ENCODE results near the gene KYNU. TPM values are rescaled to one million over a fixed set of nuclear protein-coding genes. Genes with fewer than 3 reads are reported as not detected.
A peak's percentile ranks its signal among the peaks of the same experiment; 100 is the strongest.

Gene KYNU
- total RNA-seq, 1 donor from 2014 or later, result 0.53 TPM

DNA sequence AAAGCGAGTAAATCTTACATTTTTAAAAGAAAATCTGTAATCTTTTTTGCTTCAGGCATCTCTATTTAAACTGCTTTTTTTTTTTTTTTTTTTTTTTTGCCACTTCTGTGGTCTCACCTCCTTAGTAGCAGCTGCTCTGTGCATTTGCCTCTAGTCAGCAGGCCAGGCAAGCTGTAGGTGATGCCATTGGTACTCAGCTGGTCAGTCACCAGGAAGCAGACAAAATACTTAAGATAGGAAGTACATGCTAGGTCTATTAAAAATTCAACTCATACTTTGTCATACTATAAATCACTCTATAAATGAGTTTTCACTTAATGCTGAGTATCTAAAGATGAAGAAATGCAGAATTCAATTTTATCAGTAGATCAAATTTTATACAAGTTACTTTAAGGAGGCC is 83.7 kb downstream of the KYNU start:
- Mint-ChIP-seq H3K27ac (no peak overlapping the region), H3K9me3 (peaks cover 7% of the 10 kb centered on the region), H3K4me1 (ENCODE audit: unreplicated experiment) (no peaks in the 10 kb centered on the region), H3K36me3 (no peaks in the 10 kb centered on the region), H3K27me3 (no peaks in the 10 kb centered on the region), H3K4me3 (no peak overlapping the region)
- TF ChIP-seq, protein P1, sequence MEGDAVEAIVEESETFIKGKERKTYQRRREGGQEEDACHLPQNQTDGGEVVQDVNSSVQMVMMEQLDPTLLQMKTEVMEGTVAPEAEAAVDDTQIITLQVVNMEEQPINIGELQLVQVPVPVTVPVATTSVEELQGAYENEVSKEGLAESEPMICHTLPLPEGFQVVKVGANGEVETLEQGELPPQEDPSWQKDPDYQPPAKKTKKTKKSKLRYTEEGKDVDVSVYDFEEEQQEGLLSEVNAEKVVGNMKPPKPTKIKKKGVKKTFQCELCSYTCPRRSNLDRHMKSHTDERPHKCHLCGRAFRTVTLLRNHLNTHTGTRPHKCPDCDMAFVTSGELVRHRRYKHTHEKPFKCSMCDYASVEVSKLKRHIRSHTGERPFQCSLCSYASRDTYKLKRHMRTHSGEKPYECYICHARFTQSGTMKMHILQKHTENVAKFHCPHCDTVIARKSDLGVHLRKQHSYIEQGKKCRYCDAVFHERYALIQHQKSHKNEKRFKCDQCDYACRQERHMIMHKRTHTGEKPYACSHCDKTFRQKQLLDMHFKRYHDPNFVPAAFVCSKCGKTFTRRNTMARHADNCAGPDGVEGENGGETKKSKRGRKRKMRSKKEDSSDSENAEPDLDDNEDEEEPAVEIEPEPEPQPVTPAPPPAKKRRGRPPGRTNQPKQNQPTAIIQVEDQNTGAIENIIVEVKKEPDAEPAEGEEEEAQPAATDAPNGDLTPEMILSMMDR (conservative IDR thresholded peaks at IDR 0.05), result no peak
- no peak for DNase-seq (ENCODE audit: extremely low spot score, unreplicated experiment)

DNA sequence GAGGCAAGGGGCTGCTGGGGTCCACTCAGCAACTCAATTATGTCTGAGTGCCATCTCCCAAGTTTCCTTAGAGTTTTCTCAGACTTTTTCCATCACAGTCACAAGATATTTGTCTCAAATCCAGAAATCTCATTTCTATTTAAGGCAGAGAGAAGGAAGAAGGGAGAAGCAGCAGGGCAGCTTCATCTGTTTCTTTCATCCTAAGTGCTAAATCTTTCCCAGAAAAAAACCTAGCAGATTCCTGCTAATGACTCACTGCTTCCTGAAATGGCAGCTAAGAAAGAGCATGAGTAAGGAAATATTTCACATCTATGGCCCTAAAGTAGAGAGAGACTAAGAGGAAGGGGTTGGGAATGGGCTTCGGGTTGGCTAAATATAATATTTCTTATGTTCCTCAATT is 88.0 kb downstream of the KYNU start:
- no peaks in the 10 kb centered on the region for H3K36me3 Mint-ChIP-seq
- peaks cover 7% of the 10 kb centered on the region for H3K9me3 Mint-ChIP-seq
- DNase-seq (ENCODE audit: extremely low spot score, unreplicated experiment), result no peak
- no peaks in the 10 kb centered on the region for H3K4me1 Mint-ChIP-seq (ENCODE audit: unreplicated experiment)
- no peaks in the 10 kb centered on the region for H3K27me3 Mint-ChIP-seq
- TF ChIP-seq, protein P1 (conservative IDR thresholded peaks at IDR 0.05), result no peak
- no peak overlapping the region for H3K27ac Mint-ChIP-seq
- H3K4me3 Mint-ChIP-seq, result no peak overlapping the region

DNA sequence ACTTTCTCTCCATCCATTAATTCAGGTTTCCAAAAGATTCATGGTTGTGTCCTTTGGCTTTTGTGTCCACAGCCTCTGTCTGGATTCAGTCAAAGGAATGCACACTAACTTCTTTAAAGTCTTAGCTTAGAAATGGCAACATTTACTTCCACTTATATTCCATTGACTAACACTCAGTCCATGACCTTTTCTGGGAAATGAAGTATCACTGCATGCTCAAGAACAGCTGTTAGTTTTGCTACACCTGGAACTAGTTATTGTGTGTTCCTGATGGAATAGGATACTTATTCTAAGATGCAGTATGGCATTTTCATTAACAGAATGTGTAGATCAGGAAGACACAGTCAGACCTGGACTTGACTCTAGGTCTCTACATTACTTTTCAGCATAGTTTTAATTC is 88.8 kb downstream of the KYNU start:
- H3K27ac Mint-ChIP-seq, result no peak overlapping the region
- H3K27me3 Mint-ChIP-seq, result no peaks in the 10 kb centered on the region
- H3K4me1 Mint-ChIP-seq (ENCODE audit: unreplicated experiment), result no peaks in the 10 kb centered on the region
- peaks cover 7% of the 10 kb centered on the region for H3K9me3 Mint-ChIP-seq
- TF ChIP-seq, protein P1 (conservative IDR thresholded peaks at IDR 0.05), result no peak
- H3K36me3 Mint-ChIP-seq, result no peaks in the 10 kb centered on the region
- DNase-seq (ENCODE audit: extremely low spot score, unreplicated experiment), result no peak
- no peak overlapping the region for H3K4me3 Mint-ChIP-seq

DNA sequence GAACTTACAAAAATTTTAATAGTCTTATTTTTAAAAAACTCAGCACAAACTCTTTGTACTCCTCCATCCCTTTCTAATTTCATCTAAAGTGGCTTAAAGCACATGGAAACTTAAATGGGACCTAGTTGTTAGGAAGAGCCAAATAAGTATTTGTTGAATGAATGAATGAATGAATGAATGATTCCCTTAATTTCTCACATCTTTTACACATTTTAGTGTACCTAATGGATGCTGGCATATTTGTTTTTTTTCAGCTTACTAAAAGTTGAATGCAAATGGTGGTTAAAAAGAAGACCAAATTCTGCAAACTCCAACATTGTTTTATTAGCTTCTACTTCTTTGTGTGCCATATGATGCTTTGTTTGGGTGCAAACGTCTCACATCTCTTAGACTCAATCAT is 89.6 kb downstream of the KYNU start:
- Mint-ChIP-seq H3K36me3 (no peaks in the 10 kb centered on the region), H3K27me3 (no peaks in the 10 kb centered on the region)
- DNase-seq (ENCODE audit: extremely low spot score, unreplicated experiment), result no peak

DNA sequence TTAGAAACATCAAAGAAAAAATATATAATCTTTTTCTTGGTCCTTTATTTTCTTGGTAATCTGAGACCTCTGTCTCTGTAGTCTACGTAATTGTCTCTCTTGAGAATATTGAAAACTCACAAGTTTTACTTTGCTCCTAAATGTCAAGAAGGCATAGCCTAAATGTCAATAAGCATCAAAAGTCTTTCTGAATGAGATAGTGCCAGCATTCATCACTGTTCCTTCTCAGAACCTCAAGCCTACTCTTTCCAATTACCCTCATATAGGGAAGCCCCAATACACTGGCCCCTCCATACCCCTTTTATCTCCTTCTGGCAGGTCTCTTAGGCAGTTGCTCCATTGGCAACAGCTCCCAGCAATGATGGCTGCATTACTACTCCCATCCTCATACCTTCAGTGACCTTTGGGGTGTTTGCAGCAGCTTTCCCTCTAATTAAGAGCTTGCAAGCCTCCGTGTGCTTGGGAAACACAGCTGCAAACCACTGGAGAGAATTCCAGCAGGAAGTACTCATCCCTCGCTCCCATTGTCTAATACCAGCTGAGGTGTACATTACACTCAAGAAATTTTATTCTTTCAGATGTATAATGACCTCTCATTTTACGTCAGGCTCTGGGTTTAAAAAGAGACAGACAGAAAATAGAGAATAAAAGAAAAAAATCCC is 95.8 kb downstream of the KYNU start:
- Mint-ChIP-seq H3K36me3 (no peaks in the 10 kb centered on the region), H3K9me3 (no peaks in the 10 kb centered on the region), H3K4me3 (no peak overlapping the region), H3K4me1 (ENCODE audit: unreplicated experiment) (peaks cover 14% of the 10 kb centered on the region), H3K27ac (peak overlapping the region; percentile 90), H3K27me3 (no peaks in the 10 kb centered on the region)
- no peak for DNase-seq (ENCODE audit: extremely low spot score, unreplicated experiment)
- TF ChIP-seq, protein P1 (conservative IDR thresholded peaks at IDR 0.05), result no peak

More for the DNA sequence above, 89.6 kb downstream of the KYNU start:
- no peak overlapping the region for H3K27ac Mint-ChIP-seq
- TF ChIP-seq, protein P1 (conservative IDR thresholded peaks at IDR 0.05), result no peak
- no peaks in the 10 kb centered on the region for H3K4me1 Mint-ChIP-seq (ENCODE audit: unreplicated experiment)
- no peak overlapping the region for H3K4me3 Mint-ChIP-seq
- H3K9me3 Mint-ChIP-seq, result peaks cover 7% of the 10 kb centered on the region
